ENCODE results near the gene PRKG1.

The PRKG1 gene

DNA sequence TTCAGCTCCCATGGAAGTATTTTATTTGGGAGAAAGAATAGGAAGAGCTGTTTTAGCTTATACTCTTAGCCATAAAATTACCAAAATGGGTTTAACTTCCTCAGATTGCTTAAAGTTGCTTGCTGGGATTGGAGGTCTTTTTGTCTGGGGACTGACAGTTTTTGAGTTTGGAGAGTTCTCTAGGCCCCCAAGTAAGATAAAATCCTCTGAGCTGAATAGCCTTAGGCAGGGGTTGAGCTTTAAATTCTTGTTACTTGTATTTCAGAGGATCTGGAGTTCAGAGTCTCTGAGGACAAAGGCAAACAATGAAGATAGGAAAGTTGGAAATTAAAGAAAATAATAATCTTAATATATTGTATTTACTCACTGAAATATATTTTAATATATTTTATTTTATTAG, 945.4 kb downstream of the PRKG1 start:
- Histone ChIP-seq H4K12ac (ENCODE audit: low read depth, low read length) (no peak overlapping the region), H3K36me3 (ENCODE audit: control insufficient read depth in 1 of 2, insufficient read depth in 2 of 2, low read length in 2 of 2) (no peaks in the 10 kb centered on the region), H4K91ac (ENCODE audit: low read depth, low read length) (no peak overlapping the region), H3K14ac (ENCODE audit: low read length) (no peak overlapping the region), H3K79me1 (ENCODE audit: low read length) (no peaks in the 10 kb centered on the region), H3K79me2 (ENCODE audit: control insufficient read depth, insufficient read depth, low read length, poor library complexity) (no peaks in the 10 kb centered on the region), H3K18ac (ENCODE audit: low read length) (no peak overlapping the region), H2AK5ac (ENCODE audit: low read length) (no peak overlapping the region), H3K27ac (ENCODE audit: low read depth, low read length) (no peak overlapping the region), H3K23ac (ENCODE audit: low read length) (no peak overlapping the region), H2BK12ac (ENCODE audit: low read length) (no peak overlapping the region), H3K9me3 (ENCODE audit: insufficient read depth, low read depth, low read length) (peaks cover 4% of the 10 kb centered on the region), H2BK120ac (ENCODE audit: insufficient read depth, low read length, poor library complexity) (no peak overlapping the region), H3K4me3 (ENCODE audit: low read depth, low read length) (no peak overlapping the region), H3K27me3 (ENCODE audit: insufficient read depth, low read length) (no peaks in the 10 kb centered on the region), H3K4me2 (ENCODE audit: low read length) (no peak overlapping the region), H3K4ac (ENCODE audit: low read depth, low read length) (no peak overlapping the region), H3K9ac (ENCODE audit: low read length) (no peak overlapping the region), H2BK5ac (ENCODE audit: low read depth, low read length, poor library complexity) (no peak overlapping the region), H4K8ac (ENCODE audit: low read depth, low read length) (no peak overlapping the region), H3K4me1 (ENCODE audit: control insufficient read depth in 1 of 2, insufficient read depth in 2 of 2, low read length in 2 of 2) (no peaks in the 10 kb centered on the region), H2AFZ (ENCODE audit: insufficient read depth, low read length, poor library complexity) (no peak overlapping the region)
- no peak for DNase-seq

- no peak for DNase-seq
- H2BK120ac ChIP-seq (ENCODE audit: insufficient read depth, low read length, poor library complexity): no peak overlapping the region
- WGBS (ENCODE audit: extremely low coverage, insufficient coverage, insufficient read length): no CpG with 5 or more reads among the region's 2 CpGs
- no peak overlapping the region for H2AK5ac ChIP-seq (ENCODE audit: low read length)
- H3K9ac ChIP-seq (ENCODE audit: low read length): no peak overlapping the region
- no peaks in the 10 kb centered on the region for H3K79me1 ChIP-seq (ENCODE audit: low read length)
- H2AFZ ChIP-seq (ENCODE audit: insufficient read depth, low read length, poor library complexity): no peak overlapping the region
- H3K27ac ChIP-seq (ENCODE audit: low read depth, low read length): no peak overlapping the region
- H3K4me3 ChIP-seq (ENCODE audit: low read depth, low read length): no peak overlapping the region
- no peaks in the 10 kb centered on the region for H3K36me3 ChIP-seq (ENCODE audit: control insufficient read depth in 1 of 2, insufficient read depth in 2 of 2, low read length in 2 of 2)
- no peaks in the 10 kb centered on the region for H3K4me1 ChIP-seq (ENCODE audit: control insufficient read depth in 1 of 2, insufficient read depth in 2 of 2, low read length in 2 of 2)
- no peak overlapping the region for H3K14ac ChIP-seq (ENCODE audit: low read length)
- no peak overlapping the region for H3K23ac ChIP-seq (ENCODE audit: low read length)
- H3K9me3 ChIP-seq (ENCODE audit: insufficient read depth, low read depth, low read length): peaks cover under 1% of the 10 kb centered on the region
- no peaks in the 10 kb centered on the region for H3K79me2 ChIP-seq (ENCODE audit: control insufficient read depth, insufficient read depth, low read length, poor library complexity)
- no peak overlapping the region for H2BK12ac ChIP-seq (ENCODE audit: low read length)
- no peak overlapping the region for H3K18ac ChIP-seq (ENCODE audit: low read length)
- no peak overlapping the region for H4K8ac ChIP-seq (ENCODE audit: low read depth, low read length)
- H3K4me2 ChIP-seq (ENCODE audit: low read length): no peak overlapping the region
- no peak overlapping the region for H4K12ac ChIP-seq (ENCODE audit: low read depth, low read length)
- H4K91ac ChIP-seq (ENCODE audit: low read depth, low read length): no peak overlapping the region
- H2BK5ac ChIP-seq (ENCODE audit: low read depth, low read length, poor library complexity): no peak overlapping the region
- no peak overlapping the region for H3K4ac ChIP-seq (ENCODE audit: low read depth, low read length)
- no peaks in the 10 kb centered on the region for H3K27me3 ChIP-seq (ENCODE audit: insufficient read depth, low read length)
These were observed 945.9 kb downstream of the PRKG1 start for GRCh38 chr10:52020173-52020572.

- H3K9ac ChIP-seq (ENCODE audit: low read length): no peak overlapping the region
- no peak overlapping the region for H2BK12ac ChIP-seq (ENCODE audit: low read length)
- no peaks in the 10 kb centered on the region for H3K79me1 ChIP-seq (ENCODE audit: low read length)
- H2AK5ac ChIP-seq (ENCODE audit: low read length): no peak overlapping the region
- H3K27ac ChIP-seq (ENCODE audit: low read depth, low read length): no peak overlapping the region
- H4K91ac ChIP-seq (ENCODE audit: low read depth, low read length): no peak overlapping the region
- no peaks in the 10 kb centered on the region for H3K27me3 ChIP-seq (ENCODE audit: insufficient read depth, low read length)
- no peak overlapping the region for H3K4me3 ChIP-seq (ENCODE audit: low read depth, low read length)
- H3K4me1 ChIP-seq (ENCODE audit: control insufficient read depth in 1 of 2, insufficient read depth in 2 of 2, low read length in 2 of 2): no peaks in the 10 kb centered on the region
- H3K79me2 ChIP-seq (ENCODE audit: control insufficient read depth, insufficient read depth, low read length, poor library complexity): no peaks in the 10 kb centered on the region
- H3K14ac ChIP-seq (ENCODE audit: low read length): no peak overlapping the region
- H2BK5ac ChIP-seq (ENCODE audit: low read depth, low read length, poor library complexity): no peak overlapping the region
- no peak overlapping the region for H4K12ac ChIP-seq (ENCODE audit: low read depth, low read length)
- H3K4ac ChIP-seq (ENCODE audit: low read depth, low read length): no peak overlapping the region
- no peak overlapping the region for H3K23ac ChIP-seq (ENCODE audit: low read length)
- H3K9me3 ChIP-seq (ENCODE audit: insufficient read depth, low read depth, low read length): no peaks in the 10 kb centered on the region
- no peak overlapping the region for H3K4me2 ChIP-seq (ENCODE audit: low read length)
- DNase-seq: no peak
- no peak overlapping the region for H2AFZ ChIP-seq (ENCODE audit: insufficient read depth, low read length, poor library complexity)
- no peak overlapping the region for H4K8ac ChIP-seq (ENCODE audit: low read depth, low read length)
- WGBS (ENCODE audit: extremely low coverage, insufficient coverage, insufficient read length): no CpG with 5 or more reads among the region's 2 CpGs
- H3K18ac ChIP-seq (ENCODE audit: low read length): no peak overlapping the region
- no peak overlapping the region for H2BK120ac ChIP-seq (ENCODE audit: insufficient read depth, low read length, poor library complexity)
- no peaks in the 10 kb centered on the region for H3K36me3 ChIP-seq (ENCODE audit: control insufficient read depth in 1 of 2, insufficient read depth in 2 of 2, low read length in 2 of 2)
These were observed 946.4 kb downstream of the PRKG1 start for GRCh38 chr10:52020702-52021101.

DNA sequence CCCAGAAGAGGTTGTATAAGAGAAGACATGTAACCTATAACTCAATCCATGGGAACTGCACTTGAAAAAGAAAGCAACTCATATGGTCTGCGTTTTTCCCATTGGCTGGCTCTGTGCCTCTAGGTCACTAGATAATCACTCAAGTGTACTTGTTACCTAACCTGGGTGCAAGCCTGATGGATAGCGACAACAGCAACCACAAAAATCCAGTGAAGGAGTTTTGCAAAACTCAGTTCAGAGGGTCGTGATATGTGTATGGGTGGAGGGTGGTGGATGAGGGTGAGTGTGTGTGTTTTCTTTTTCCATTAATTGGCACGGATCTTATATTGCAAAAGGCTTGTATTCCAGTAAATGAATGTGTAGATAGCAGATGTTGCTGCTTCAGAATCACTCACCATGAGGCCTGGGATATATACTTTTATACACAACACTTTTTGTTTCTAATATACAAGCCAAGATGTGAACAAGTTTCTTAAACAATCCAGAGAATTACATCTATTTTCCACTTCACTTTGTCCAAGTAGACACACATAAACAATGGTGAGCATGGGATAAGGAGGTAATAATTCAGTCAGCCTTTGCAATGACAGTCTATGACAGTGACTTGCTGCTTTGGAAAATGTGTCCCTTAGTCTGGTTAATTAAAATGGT, 952.9 kb downstream of the PRKG1 start:
- H3K9me3 ChIP-seq (ENCODE audit: insufficient read depth, low read depth, low read length): no peaks in the 10 kb centered on the region
- H2BK12ac ChIP-seq (ENCODE audit: low read length): no peak overlapping the region
- H3K79me1 ChIP-seq (ENCODE audit: low read length): no peaks in the 10 kb centered on the region
- no peaks in the 10 kb centered on the region for H3K4me1 ChIP-seq (ENCODE audit: control insufficient read depth in 1 of 2, insufficient read depth in 2 of 2, low read length in 2 of 2)
- H3K18ac ChIP-seq (ENCODE audit: low read length): no peak overlapping the region
- no peaks in the 10 kb centered on the region for H3K79me2 ChIP-seq (ENCODE audit: control insufficient read depth, insufficient read depth, low read length, poor library complexity)
- no peak overlapping the region for H3K4me2 ChIP-seq (ENCODE audit: low read length)
- no peak overlapping the region for H3K4ac ChIP-seq (ENCODE audit: low read depth, low read length)
- H3K4me3 ChIP-seq (ENCODE audit: low read depth, low read length): no peak overlapping the region
- no peak overlapping the region for H4K12ac ChIP-seq (ENCODE audit: low read depth, low read length)
- no peak overlapping the region for H2AK5ac ChIP-seq (ENCODE audit: low read length)
- no peak overlapping the region for H3K27ac ChIP-seq (ENCODE audit: low read depth, low read length)
- no peak overlapping the region for H4K91ac ChIP-seq (ENCODE audit: low read depth, low read length)
- no peak overlapping the region for H3K9ac ChIP-seq (ENCODE audit: low read length)
- no CpG with 5 or more reads among the region's 4 CpGs for WGBS (ENCODE audit: extremely low coverage, insufficient coverage, insufficient read length)
- H3K23ac ChIP-seq (ENCODE audit: low read length): no peak overlapping the region
- H4K8ac ChIP-seq (ENCODE audit: low read depth, low read length): no peak overlapping the region
- no peaks in the 10 kb centered on the region for H3K27me3 ChIP-seq (ENCODE audit: insufficient read depth, low read length)
- DNase-seq: peak in 1 of 2 donors; percentile 9
- H2BK120ac ChIP-seq (ENCODE audit: insufficient read depth, low read length, poor library complexity): no peak overlapping the region
- no peak overlapping the region for H2BK5ac ChIP-seq (ENCODE audit: low read depth, low read length, poor library complexity)
- no peak overlapping the region for H3K14ac ChIP-seq (ENCODE audit: low read length)
- H2AFZ ChIP-seq (ENCODE audit: insufficient read depth, low read length, poor library complexity): no peak overlapping the region
- no peaks in the 10 kb centered on the region for H3K36me3 ChIP-seq (ENCODE audit: control insufficient read depth in 1 of 2, insufficient read depth in 2 of 2, low read length in 2 of 2)

All from trophoblast cell (in vitro differentiated cells and primary cell).